Neutrophil (primary cell): Measurements from ENCODE around the gene JAG2.

Experiments
- H3K27ac ChIP-seq: fragments of 200-600 bp; sonication (generic); 2 replicates; pipeline ENCODE4 v1.5.1; 2016; ENCODE audit warnings: mild to moderate bottlenecking, moderate library complexity
- H3K27me3 ChIP-seq: fragments of 200-600 bp; sonication (generic); 2 replicates; pipeline ENCODE4 v1.6.0; 2016; ENCODE audit warnings: mild to moderate bottlenecking
- H3K36me3 ChIP-seq: fragments of 200-600 bp; sonication (generic); 2 replicates; pipeline ENCODE4 v1.5.1; 2017
- H3K4me1 ChIP-seq, 2 experiments: fragments of 200-600 bp in 1 of 2; sonication (generic) in 1 of 2; 1 replicate in 1 of 2; 2 replicates in 1 of 2; pipeline versions ENCODE4 v1.5.1 to v1.6.1; 2013 to 2016; ENCODE audit warnings: low read depth in 1 of 2, low read length in 1 of 2, mild to moderate bottlenecking in 1 of 2, moderate library complexity in 1 of 2; ENCODE audit not compliant: control insufficient read depth in 1 of 2, insufficient read depth in 1 of 2
- H3K4me3 ChIP-seq, 2 experiments: fragments of 200-600 bp in 1 of 2; sonication (generic) in 1 of 2; 1 replicate in 1 of 2; 2 replicates in 1 of 2; pipeline ENCODE4 v1.5.1; 2013 to 2016; ENCODE audit warnings: low read depth in 1 of 2, low read length in 1 of 2, mild to moderate bottlenecking in 1 of 2, moderate library complexity in 1 of 2
- H3K9me3 ChIP-seq: fragments of 200-600 bp; sonication (generic); 2 replicates; pipeline ENCODE4 v1.5.1; 2016
- TF ChIP-seq, protein P1 (sequence below): fragments of 200-600 bp; sonication (generic); IDR thresholded peaks from 2 replicates; pipeline ENCODE4 v1.5.1; 2016; ENCODE audit warnings: antibody characterized with exemption

The JAG2 gene

GRCh38 chr14:105146976-105147635, 21.5 kb downstream of the JAG2 start:
- Histone ChIP-seq H3K4me1 (no peaks in the 10 kb centered on the region), H3K9me3 (no peaks in the 10 kb centered on the region), H3K27ac (no peak overlapping the region), H3K27me3 (no peaks in the 10 kb centered on the region), H3K36me3 (no peaks in the 10 kb centered on the region), H3K4me3 (no peak overlapping the region)
- TF ChIP-seq, protein P1, sequence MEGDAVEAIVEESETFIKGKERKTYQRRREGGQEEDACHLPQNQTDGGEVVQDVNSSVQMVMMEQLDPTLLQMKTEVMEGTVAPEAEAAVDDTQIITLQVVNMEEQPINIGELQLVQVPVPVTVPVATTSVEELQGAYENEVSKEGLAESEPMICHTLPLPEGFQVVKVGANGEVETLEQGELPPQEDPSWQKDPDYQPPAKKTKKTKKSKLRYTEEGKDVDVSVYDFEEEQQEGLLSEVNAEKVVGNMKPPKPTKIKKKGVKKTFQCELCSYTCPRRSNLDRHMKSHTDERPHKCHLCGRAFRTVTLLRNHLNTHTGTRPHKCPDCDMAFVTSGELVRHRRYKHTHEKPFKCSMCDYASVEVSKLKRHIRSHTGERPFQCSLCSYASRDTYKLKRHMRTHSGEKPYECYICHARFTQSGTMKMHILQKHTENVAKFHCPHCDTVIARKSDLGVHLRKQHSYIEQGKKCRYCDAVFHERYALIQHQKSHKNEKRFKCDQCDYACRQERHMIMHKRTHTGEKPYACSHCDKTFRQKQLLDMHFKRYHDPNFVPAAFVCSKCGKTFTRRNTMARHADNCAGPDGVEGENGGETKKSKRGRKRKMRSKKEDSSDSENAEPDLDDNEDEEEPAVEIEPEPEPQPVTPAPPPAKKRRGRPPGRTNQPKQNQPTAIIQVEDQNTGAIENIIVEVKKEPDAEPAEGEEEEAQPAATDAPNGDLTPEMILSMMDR: no peak

DNA sequence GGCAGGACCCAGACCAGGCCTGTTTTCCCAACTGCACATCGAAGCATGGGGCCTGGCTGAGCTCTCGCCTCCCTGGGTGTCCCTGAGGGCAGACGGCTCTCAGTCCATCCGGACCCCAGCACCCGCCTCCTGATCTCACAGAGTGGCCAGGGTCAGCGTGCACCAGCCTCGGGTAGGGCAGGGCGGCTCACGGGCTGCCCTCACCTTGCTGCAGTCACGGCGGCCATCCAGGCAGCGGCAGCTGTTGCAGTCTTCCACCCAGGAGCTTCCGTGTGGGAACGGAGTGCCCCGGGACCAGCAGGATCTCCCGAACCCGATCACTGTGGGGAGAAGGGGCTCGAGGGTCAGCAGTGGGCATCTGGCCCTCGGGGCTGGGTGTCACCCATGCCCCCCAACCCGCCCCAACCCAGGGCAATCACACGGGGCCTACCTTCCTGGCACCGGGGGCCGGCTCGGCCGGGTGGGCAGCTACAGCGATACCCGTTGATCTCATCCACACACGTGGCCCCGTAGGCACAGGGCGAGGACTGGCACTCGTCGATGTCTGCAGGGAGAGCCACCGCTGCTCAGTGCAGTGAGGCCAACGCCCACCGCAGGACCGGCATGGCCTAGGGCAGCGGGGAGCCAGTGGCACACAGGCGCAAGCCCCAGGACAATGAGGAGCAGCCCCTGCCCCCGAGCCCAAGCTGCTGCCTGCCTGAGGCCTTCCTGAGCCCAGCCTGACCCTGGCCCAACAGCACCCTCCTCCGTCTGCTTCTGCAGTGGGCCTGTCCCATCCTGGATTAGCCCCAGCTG, 22.2 kb downstream of the JAG2 start:
- no peaks in the 10 kb centered on the region for H3K9me3 ChIP-seq
- no peak overlapping the region for H3K27ac ChIP-seq
- no peak overlapping the region for H3K4me3 ChIP-seq
- H3K27me3 ChIP-seq: no peaks in the 10 kb centered on the region
- TF ChIP-seq, protein P1: no peak
- no peaks in the 10 kb centered on the region for H3K36me3 ChIP-seq
- no peaks in the 10 kb centered on the region for H3K4me1 ChIP-seq

DNA sequence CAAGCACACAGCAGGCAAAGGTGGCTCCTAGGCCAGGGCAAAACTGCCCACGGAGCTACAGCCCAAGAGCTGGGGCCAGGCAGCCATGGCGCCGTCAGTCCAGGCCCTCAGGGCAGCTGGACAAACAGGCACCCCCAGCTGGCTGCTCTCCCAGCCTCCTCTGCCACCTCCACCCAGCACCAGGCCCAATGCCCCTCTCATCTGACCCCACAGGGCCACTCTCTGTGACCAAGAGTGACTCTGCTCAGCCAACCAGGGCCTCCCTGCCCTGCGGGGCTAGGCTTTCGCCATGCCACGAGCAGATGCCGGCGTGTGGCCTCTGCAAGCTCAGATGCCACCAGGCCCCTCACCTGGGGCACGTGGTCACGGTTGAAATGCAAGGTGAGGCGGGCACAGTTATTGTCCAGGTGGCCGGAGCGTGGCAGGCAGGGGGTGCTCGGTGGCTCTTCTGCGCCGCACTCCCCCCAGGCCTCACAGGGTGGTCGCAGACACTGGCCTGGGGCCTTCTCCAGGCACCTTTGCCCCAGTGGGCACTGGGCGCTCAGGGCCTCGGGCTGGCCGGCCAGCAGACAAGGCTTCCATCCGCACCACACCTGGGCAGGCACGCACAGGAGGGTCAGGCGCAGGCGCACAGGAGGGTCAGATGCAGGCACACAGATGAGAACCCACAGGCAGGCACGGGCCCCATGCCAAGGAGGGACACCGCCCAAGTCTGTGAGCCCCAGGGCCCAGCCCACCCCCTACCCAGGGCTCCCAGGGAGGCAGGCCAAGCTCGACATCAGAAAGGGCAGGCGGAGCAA, 23.0 kb downstream of the JAG2 start:
- Histone ChIP-seq H3K4me3 (no peak overlapping the region), H3K27me3 (no peaks in the 10 kb centered on the region), H3K36me3 (no peaks in the 10 kb centered on the region), H3K4me1 (no peaks in the 10 kb centered on the region), H3K27ac (no peak overlapping the region), H3K9me3 (no peaks in the 10 kb centered on the region)
- TF ChIP-seq, protein P1: no peak

- Histone ChIP-seq H3K27ac (no peak overlapping the region), H3K36me3 (no peaks in the 10 kb centered on the region), H3K27me3 (no peaks in the 10 kb centered on the region), H3K4me3 (no peak overlapping the region), H3K4me1 (no peaks in the 10 kb centered on the region), H3K9me3 (no peaks in the 10 kb centered on the region)
- TF ChIP-seq, protein P1: no peak
These were observed 23.8 kb downstream of the JAG2 start for GRCh38 chr14:105144666-105145380.

- Histone ChIP-seq H3K9me3 (no peaks in the 10 kb centered on the region), H3K4me1 (no peaks in the 10 kb centered on the region)
- TF ChIP-seq, protein P1: no peak
These were observed 24.4 kb downstream of the JAG2 start for GRCh38 chr14:105144026-105144665.

More at GRCh38 chr14:105144026-105144665, 24.4 kb downstream of the JAG2 start:
- no peak overlapping the region for H3K27ac ChIP-seq
- no peaks in the 10 kb centered on the region for H3K36me3 ChIP-seq
- H3K27me3 ChIP-seq: no peaks in the 10 kb centered on the region
- H3K4me3 ChIP-seq: no peak overlapping the region
